Stimulated activated CD4-positive, alpha-beta T cell treated with anti-CD3 and anti-CD28 coated beads, TNF-alpha, amount 100 ng/mL, for 4 hours (primary cell): ENCODE results near the gene CSPG4.

Experiments
- DNase-seq, 3 experiments: peaks; one replicate each; pipeline ENCODE4 v3.0.0-alpha.2; 2020; ENCODE audit warnings: low read depth in 3 of 3

Gene CSPG4

GRCh38 chr15:75669191-75669878, 43.3 kb downstream of the CSPG4 start:
- DNase-seq, result no peak

- DNase-seq, result no peak
These were observed 45.7 kb downstream of the CSPG4 start for GRCh38 chr15:75666823-75667501.

GRCh38 chr15:75663931-75664421, 48.7 kb downstream of the CSPG4 start:
- no peak for DNase-seq

- DNase-seq, result no peak
These were observed 49.7 kb downstream of the CSPG4 start for GRCh38 chr15:75662823-75663519.

- DNase-seq, result no peak
These were observed 50.9 kb downstream of the CSPG4 start for GRCh38 chr15:75661756-75662140.

GRCh38 chr15:75661100-75661755, 51.4 kb downstream of the CSPG4 start:
- no peak for DNase-seq

GRCh38 chr15:75659928-75660645, 52.6 kb downstream of the CSPG4 start:
- no peak for DNase-seq

GRCh38 chr15:75659141-75659771, 53.4 kb downstream of the CSPG4 start:
- no peak for DNase-seq

- DNase-seq, result no peak
These were observed 55.8 kb downstream of the CSPG4 start for GRCh38 chr15:75656813-75657212.

- no peak for DNase-seq
These were observed 56.3 kb downstream of the CSPG4 start for GRCh38 chr15:75656331-75656730.

GRCh38 chr15:75655931-75656330, 56.7 kb downstream of the CSPG4 start:
- DNase-seq, result no peak

- DNase-seq, result no peak
These were observed 58.3 kb downstream of the CSPG4 start for GRCh38 chr15:75654201-75654907.

GRCh38 chr15:75653347-75653913, 59.2 kb downstream of the CSPG4 start:
- DNase-seq, result no peak

GRCh38 chr15:75651810-75652543, 60.7 kb downstream of the CSPG4 start:
- DNase-seq, result no peak

GRCh38 chr15:75650908-75651809, 61.5 kb downstream of the CSPG4 start:
- DNase-seq, result no peak

GRCh38 chr15:75649848-75650247, 62.8 kb downstream of the CSPG4 start:
- no peak for DNase-seq

GRCh38 chr15:75649045-75649761, 63.4 kb downstream of the CSPG4 start:
- DNase-seq, result no peak
